OCI-LY7 (cell line): ENCODE results near the gene IFT81.

ENCODE experiments used
- CTCF ChIP-seq: fragments of 200-600 bp; sonication (generic); conservative IDR thresholded peaks from 2 replicates; pipeline ENCODE4 v1.5.1; 2014; ENCODE audit warnings: mild to moderate bottlenecking, antibody characterized with exemption, low read length, moderate library complexity, mixed read lengths
- EZH2phosphoT487 ChIP-seq: fragments of 200-600 bp; sonication (generic); IDR thresholded peaks from 2 replicates; pipeline ENCODE4 v1.6.1; 2018; ENCODE audit warnings: low read depth, borderline replicate concordance, mild to moderate bottlenecking, mixed run types, antibody characterized with exemption, low read length, moderate library complexity, mixed read lengths

- TF ChIP-seq CTCF (no peak), EZH2phosphoT487 (no peak)
Observed at GRCh38 chr12:110182281-110182680, 58.1 kb downstream of the IFT81 start.
